Islet of Langerhans (tissue), 1 donor: ENCODE measurements around the gene IL1F10.

Experiments
- FAIRE-seq: peaks from one replicate; lab custom pipeline; 2011; peaks lifted over from hg19 to GRCh38; lab: Jason Lieb, UNC

The IL1F10 gene

GRCh38 chr2:113112871-113113270 lies 45.1 kb downstream of the IL1F10 start:
- FAIRE-seq, result no peak

GRCh38 chr2:113113807-113114206 lies 46.0 kb downstream of the IL1F10 start:
- no peak for FAIRE-seq

- no peak for FAIRE-seq
Measured at GRCh38 chr2:113114224-113114945, 46.6 kb downstream of the IL1F10 start.

- FAIRE-seq, result no peak
Measured at GRCh38 chr2:113114996-113115395, 47.2 kb downstream of the IL1F10 start.

DNA sequence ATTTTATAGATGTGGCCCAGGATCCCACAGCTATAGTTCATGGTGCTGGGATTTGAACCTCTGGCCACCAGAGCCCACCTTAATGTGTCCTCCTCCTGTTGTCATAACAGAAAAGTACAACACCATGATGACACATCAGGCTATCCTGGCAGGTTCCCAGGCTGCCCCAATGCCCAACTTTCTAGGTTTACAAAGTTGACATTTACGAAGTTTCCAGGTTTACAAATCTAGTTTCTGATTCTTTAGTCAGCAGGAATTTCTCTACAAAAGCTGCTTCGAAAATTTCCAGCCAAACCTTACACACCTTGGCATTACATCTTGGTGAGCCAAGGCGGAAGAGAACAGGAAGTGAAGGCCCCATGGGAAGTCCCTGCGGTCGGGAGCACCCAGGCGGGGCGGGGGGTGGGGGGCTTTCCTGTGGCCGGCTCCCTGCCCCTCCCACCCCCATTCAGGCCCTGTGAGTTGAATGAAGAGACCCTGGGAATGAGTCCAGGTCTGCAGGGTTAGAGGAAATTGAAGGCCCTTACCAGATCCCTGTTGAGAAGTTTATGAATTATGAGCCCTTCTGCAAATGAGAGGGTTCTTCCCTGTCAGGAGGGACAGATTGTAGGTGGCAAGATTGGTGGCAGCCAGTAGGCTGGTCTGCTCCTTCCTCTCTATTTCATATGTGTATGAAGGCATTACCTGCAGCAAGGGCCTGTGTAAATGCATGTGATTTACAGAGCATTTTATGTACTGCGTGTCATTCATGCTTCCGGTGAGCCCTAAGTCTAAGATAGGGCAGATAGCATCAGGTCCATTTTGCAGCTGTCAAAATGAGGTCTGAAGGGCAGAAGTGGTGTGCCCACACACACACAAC lies 48.6 kb downstream of the IL1F10 start:
- no peak for FAIRE-seq

GRCh38 chr2:113117541-113118262 lies 49.9 kb downstream of the IL1F10 start:
- no peak for FAIRE-seq

DNA sequence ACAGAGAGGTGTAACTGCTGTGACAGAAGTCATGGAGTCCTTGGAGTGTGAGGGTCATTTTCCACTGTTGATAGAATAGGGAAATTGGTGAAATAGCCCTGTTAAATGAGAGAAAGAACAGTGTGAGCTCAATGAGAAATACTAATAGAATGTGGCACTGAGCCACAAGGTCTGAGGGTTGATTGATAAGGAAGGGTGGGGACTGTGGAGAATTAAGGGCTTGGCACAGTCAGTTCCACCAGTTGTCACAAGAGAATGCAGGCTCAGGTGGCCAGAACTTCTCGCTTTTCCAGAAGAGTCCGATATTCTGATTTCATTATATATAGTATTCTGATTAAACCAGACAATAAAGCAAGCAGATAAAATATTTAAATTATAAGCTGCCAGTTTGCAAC lies 50.5 kb downstream of the IL1F10 start:
- FAIRE-seq, result no peak

DNA sequence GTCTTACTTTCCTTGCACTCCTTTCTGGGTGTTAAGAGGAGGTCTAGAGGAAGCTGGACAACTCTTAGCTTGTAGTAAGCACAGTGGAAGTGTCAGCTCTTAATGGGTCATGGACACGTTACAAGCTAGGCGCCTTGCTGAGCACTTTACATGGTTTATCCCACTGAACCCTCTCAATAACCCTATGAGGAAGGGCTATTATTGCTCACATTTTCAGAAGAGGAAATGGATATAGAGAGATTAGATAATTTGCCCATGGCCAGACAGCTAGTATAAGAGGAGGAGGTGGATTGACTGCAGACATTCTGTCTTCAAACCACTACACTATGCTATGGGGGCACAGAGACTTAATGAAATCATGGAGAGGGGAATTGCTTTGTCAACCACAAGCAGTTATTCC lies 51.3 kb downstream of the IL1F10 start:
- FAIRE-seq, result no peak

GRCh38 chr2:113120861-113121260 lies 53.1 kb downstream of the IL1F10 start:
- FAIRE-seq, result no peak

- no peak for FAIRE-seq
Measured at GRCh38 chr2:113122364-113122763, 54.6 kb downstream of the IL1F10 start.

GRCh38 chr2:113123726-113124125 lies 56.0 kb downstream of the IL1F10 start:
- FAIRE-seq, result no peak

DNA sequence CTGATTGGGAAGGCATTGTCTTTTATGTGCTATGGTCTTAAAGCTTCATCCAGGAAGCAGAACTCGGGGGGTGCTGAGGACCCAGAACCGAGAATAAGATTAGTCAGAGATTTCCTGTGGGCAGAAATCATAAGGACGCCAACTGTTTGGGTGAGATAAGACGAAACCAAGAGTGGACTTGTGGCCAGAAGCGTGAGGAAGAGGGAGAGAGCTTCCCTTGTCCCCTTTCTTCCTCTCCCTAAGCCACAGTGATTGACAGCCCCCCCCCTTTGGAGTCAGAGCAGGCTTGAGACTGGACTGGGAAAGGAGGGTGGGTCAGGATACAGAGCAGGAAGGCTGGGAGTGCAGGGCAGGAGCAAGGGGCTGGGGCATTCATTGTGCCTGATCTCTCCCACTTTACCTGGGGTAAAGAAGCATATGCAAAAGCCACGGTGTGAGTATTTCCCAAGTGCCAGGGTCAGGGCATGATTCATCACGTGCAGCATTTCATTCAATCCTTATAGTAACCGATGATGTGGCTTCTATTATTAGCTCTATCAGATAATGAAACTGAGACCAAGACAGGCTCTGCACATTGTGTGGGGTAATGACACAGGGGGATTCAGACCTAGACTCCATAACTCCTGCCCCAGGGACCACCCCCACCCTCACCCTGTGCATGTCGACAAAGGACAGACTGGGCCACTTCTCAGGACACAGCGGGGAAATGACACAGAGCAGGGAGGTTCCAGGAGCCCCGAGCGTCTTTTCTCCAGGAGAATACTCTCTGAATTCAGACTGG lies 56.6 kb downstream of the IL1F10 start:
- FAIRE-seq, result no peak
